ENCODE measurements around the gene ST8SIA1. TPM values are rescaled to one million over a fixed set of nuclear protein-coding genes. Genes with fewer than 3 reads are reported as not detected.

Gene ST8SIA1
- total RNA-seq, 1 experiment from 2014 or later = not detected

DNA sequence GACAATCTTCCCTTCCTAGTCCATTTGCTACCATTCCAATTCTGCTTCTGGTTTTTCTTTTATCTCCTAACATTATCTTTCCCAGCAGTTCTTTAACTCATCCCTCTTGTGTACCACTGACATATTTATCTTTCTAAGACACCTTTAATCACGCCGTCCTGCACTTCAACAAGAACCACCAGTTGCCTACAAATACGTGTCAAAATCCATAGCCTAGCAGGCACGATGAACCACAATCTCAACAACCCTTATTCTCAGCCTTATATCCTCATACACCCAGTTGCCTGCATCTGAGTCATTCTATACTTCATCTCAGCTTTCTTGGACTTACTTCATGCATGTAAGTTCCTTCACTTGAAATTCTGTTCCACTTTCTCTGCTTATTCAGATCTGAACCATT is 16.4 kb upstream of the ST8SIA1 start:
- Histone ChIP-seq H2BK120ac (ENCODE audit: low read depth, low read length, poor library complexity, severe bottlenecking) (no peak overlapping the region), H3K27me3 (ENCODE audit: insufficient read depth, low read length) (no peaks in the 10 kb centered on the region), H3K4me2 (ENCODE audit: insufficient read depth, insufficient read length, low read length) (no peak overlapping the region), H2AFZ (ENCODE audit: low read length) (no peak overlapping the region), H3K79me1 (ENCODE audit: insufficient read depth, low read depth, low read length, poor library complexity, severe bottlenecking) (no peaks in the 10 kb centered on the region), H3K27ac (ENCODE audit: insufficient read length, low read depth, low read length) (no peak overlapping the region), H3K14ac (ENCODE audit: insufficient read depth, low read length) (no peak overlapping the region), H4K20me1 (ENCODE audit: control insufficient read depth, insufficient read depth, insufficient read length) (no peaks in the 10 kb centered on the region), H2BK12ac (ENCODE audit: insufficient read length, low read depth, low read length) (no peak overlapping the region), H2BK5ac (ENCODE audit: insufficient read length, low read length) (no peak overlapping the region), H4K8ac (replicated peaks; ENCODE audit: insufficient read length, low read depth, low read length) (no peak overlapping the region), H4K91ac (ENCODE audit: insufficient read length, low read depth, low read length) (no peak overlapping the region), H2BK20ac (ENCODE audit: low read depth, low read length, poor library complexity, severe bottlenecking) (no peak overlapping the region), H3K79me2 (ENCODE audit: insufficient read depth, low read length) (no peaks in the 10 kb centered on the region), H2AK5ac (ENCODE audit: insufficient read length, low read length) (no peak overlapping the region), H3K18ac (ENCODE audit: insufficient read length, low read depth, low read length) (no peak overlapping the region), H3K23ac (ENCODE audit: insufficient read length, low read depth, low read length) (no peak overlapping the region), H3K23me2 (ENCODE audit: insufficient read length, low read depth, low read length, poor library complexity, severe bottlenecking) (no peaks in the 10 kb centered on the region), H3T11ph (ENCODE audit: low read length) (no peak overlapping the region), H3K9ac (ENCODE audit: extremely low read depth, insufficient read length, low read length) (no peak overlapping the region), H3K56ac (ENCODE audit: insufficient read length, low read depth, low read length) (no peak overlapping the region), H3K4me1 (ENCODE audit: insufficient read depth, low read length) (no peaks in the 10 kb centered on the region), H3K9me3 (ENCODE audit: control insufficient read depth, low read depth, low read length) (no peaks in the 10 kb centered on the region), H4K5ac (ENCODE audit: insufficient read length, low read depth, low read length) (no peak overlapping the region), H3K4ac (ENCODE audit: low read depth, low read length) (no peak overlapping the region), H2BK15ac (ENCODE audit: low read depth, low read length) (no peak overlapping the region)
- no peak for DNase-seq
- TF ChIP-seq CTCF (conservative IDR thresholded peaks at IDR 0.05) = no peak
- no peaks in the 10 kb centered on the region; a peak in 1 of 5 replicates for H3K9me3 Mint-ChIP-seq
- H3K27me3 Mint-ChIP-seq (ENCODE audit: low read depth) = no peaks in the 10 kb centered on the region; the same call in 1 of the 2 replicates
- H3K4me1 Mint-ChIP-seq = no peaks in the 10 kb centered on the region
- no peak overlapping the region for H3K4me3 Mint-ChIP-seq
- H3K27ac Mint-ChIP-seq = no peak overlapping the region
- WGBS (ENCODE audit: extremely low coverage, insufficient read length, low lambda C conversion rate) = no CpG with 5 or more reads among the region's 4 CpGs
- no peaks in the 10 kb centered on the region for H3K36me3 Mint-ChIP-seq (ENCODE audit: insufficient read depth in 1 of 3, low read depth in 3 of 3)
